Neutrophil (primary cell): ENCODE data around the gene BARX1.
A peak's percentile ranks its signal among the peaks of the same experiment; 100 is the strongest.

Experiments
- H3K27ac ChIP-seq: fragments of 200-600 bp; sonication (generic); 2 replicates; pipeline ENCODE4 v1.5.1; 2016; ENCODE audit warnings: mild to moderate bottlenecking, moderate library complexity
- H3K27me3 ChIP-seq: fragments of 200-600 bp; sonication (generic); 2 replicates; pipeline ENCODE4 v1.6.0; 2016; ENCODE audit warnings: mild to moderate bottlenecking
- H3K36me3 ChIP-seq: fragments of 200-600 bp; sonication (generic); 2 replicates; pipeline ENCODE4 v1.5.1; 2017
- H3K4me1 ChIP-seq, 2 experiments: fragments of 200-600 bp in 1 of 2; sonication (generic) in 1 of 2; 1 replicate in 1 of 2; 2 replicates in 1 of 2; pipeline versions ENCODE4 v1.5.1 to v1.6.1; 2013 to 2016; ENCODE audit warnings: low read depth in 1 of 2, low read length in 1 of 2, mild to moderate bottlenecking in 1 of 2, moderate library complexity in 1 of 2; ENCODE audit not compliant: control insufficient read depth in 1 of 2, insufficient read depth in 1 of 2
- H3K4me3 ChIP-seq, 2 experiments: fragments of 200-600 bp in 1 of 2; sonication (generic) in 1 of 2; 1 replicate in 1 of 2; 2 replicates in 1 of 2; pipeline ENCODE4 v1.5.1; 2013 to 2016; ENCODE audit warnings: low read depth in 1 of 2, low read length in 1 of 2, mild to moderate bottlenecking in 1 of 2, moderate library complexity in 1 of 2
- H3K9me3 ChIP-seq: fragments of 200-600 bp; sonication (generic); 2 replicates; pipeline ENCODE4 v1.5.1; 2016
- TF ChIP-seq, protein P1 (sequence below): fragments of 200-600 bp; sonication (generic); IDR thresholded peaks from 2 replicates; pipeline ENCODE4 v1.5.1; 2016; ENCODE audit warnings: antibody characterized with exemption

Gene BARX1

DNA sequence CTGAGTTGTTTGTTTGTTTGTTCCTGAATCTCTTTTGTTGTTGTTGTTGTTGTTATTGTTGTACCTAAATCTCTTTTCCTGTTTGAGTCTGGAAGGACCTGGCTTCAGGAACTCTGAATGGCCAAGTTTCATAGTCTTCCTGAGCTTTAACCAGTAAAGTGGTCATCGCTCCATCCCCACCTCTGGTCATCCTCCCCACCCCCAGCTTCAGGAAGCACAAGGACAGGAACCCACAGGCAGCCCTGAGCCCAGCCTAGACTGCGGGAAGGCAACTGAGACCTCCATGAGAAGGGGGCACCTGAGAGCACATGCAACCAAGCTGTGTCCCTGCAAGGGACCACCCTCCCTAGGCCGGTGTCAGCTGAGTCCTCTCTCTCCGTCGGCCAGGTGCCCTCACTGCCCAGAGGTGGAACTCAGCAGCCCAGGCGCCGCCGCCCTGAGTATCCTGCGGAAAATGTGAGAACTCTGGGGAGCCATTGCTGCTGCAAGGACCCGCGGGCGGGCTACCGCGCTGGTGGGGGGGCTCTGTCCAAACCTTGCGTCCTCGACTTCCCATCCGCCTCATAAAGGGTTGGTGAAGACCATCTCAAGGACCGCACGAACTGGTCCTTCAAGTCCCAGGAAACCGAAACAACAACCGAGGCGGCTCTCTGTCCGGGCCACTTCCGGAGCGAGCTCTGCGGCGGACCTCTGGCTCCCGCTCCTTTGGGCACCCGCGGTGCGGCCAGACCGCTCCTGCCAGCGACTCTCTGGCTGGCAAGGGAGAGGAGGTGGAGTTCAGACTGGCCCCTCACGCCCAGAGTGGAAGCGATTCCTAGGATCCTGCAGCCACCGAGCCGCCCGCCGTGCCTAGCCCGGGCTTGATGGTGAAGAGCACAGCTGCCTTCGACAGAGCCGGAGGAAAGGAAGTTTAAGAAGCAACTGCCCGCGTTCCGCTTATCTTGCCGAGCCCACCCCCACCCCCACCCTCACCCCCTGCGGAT lies 4.2 kb downstream of the BARX1 start:
- peaks cover 27 to 30% of the 10 kb centered on the region in 2 experiments for H3K4me1 ChIP-seq
- H3K4me3 ChIP-seq: peak overlapping the region; percentile 51 to 64
- H3K9me3 ChIP-seq: peaks cover 2% of the 10 kb centered on the region
- H3K36me3 ChIP-seq: no peaks in the 10 kb centered on the region
- H3K27ac ChIP-seq: no peak overlapping the region
- TF ChIP-seq, protein P1, sequence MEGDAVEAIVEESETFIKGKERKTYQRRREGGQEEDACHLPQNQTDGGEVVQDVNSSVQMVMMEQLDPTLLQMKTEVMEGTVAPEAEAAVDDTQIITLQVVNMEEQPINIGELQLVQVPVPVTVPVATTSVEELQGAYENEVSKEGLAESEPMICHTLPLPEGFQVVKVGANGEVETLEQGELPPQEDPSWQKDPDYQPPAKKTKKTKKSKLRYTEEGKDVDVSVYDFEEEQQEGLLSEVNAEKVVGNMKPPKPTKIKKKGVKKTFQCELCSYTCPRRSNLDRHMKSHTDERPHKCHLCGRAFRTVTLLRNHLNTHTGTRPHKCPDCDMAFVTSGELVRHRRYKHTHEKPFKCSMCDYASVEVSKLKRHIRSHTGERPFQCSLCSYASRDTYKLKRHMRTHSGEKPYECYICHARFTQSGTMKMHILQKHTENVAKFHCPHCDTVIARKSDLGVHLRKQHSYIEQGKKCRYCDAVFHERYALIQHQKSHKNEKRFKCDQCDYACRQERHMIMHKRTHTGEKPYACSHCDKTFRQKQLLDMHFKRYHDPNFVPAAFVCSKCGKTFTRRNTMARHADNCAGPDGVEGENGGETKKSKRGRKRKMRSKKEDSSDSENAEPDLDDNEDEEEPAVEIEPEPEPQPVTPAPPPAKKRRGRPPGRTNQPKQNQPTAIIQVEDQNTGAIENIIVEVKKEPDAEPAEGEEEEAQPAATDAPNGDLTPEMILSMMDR: no peak
- H3K27me3 ChIP-seq: peaks cover 98% of the 10 kb centered on the region

- Histone ChIP-seq H3K4me3 (no peak overlapping the region), H3K4me1 (peaks cover 30 to 34% of the 10 kb centered on the region in 2 experiments), H3K9me3 (peaks cover 2% of the 10 kb centered on the region), H3K27me3 (peaks cover 100% of the 10 kb centered on the region), H3K27ac (no peak overlapping the region), H3K36me3 (no peaks in the 10 kb centered on the region)
- TF ChIP-seq, protein P1: no peak
Observed at GRCh38 chr9:93949694-93950449, 5.3 kb downstream of the BARX1 start.

DNA sequence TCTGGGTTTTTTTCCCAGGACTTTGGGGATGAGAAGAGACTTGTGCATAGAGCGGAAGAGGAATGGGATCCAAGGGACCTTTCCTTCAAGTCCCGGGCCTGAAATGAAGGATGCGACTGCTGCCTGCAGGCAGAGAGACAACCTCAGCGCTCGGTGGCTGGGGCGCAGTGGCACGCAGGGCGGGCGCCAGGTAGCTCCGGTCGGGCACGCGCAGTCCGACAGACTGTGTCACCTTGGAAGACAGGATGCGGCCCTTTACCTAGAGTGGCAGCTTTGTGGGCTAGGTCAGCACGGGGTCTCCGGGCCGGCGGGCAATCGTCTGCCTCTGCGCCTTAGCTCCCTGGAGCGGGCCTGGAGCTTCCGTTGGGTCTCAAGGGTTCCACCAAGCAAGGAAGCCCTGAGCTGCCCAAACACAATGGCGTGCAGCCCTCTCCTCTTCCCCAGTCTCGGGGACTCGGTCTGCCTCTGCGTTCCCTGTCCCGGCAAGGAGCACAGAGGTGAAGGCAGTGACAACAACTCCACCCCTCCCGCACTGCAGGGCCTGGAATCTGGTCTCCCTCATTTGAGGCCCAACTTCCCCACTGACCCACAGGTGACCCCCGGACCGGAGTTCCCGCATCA lies 6.0 kb downstream of the BARX1 start:
- peaks cover 100% of the 10 kb centered on the region for H3K27me3 ChIP-seq
- TF ChIP-seq, protein P1: no peak
- H3K4me1 ChIP-seq: peaks cover 30 to 34% of the 10 kb centered on the region in 2 experiments
- no peak overlapping the region for H3K4me3 ChIP-seq
- no peaks in the 10 kb centered on the region for H3K36me3 ChIP-seq
- no peak overlapping the region for H3K27ac ChIP-seq
- peaks cover 2% of the 10 kb centered on the region for H3K9me3 ChIP-seq

DNA sequence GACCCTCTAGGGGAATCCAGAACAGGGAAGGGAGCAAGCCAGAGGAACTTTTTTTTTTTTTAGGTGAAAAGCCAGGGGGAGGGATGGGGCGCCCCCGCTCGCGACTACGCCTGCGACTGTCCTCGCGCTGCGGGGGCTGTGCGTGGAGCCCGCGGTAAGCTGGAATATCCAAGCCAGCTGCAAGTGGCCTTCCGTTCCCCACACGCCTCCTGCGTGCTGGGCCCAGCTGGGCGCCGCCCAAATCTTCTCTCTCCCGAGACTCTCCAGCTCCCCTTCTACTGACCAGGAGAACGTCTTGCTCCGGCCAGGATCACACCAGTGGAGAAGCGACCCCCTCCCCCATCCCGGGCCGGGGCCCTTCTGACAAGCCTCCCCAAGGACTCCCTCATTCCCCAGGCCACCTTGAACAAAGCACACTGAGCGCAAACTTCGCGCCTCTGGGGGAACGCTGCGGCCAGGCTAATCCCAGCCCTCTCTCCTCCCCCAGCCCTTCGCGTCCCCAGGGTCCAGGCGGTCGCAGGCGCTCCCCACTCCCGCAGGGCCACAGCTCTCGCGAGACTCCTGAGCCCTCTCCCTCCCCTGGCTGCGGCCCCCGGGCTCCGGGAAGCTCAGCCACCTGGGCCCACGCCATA lies 6.6 kb downstream of the BARX1 start:
- Histone ChIP-seq H3K9me3 (peaks cover 2% of the 10 kb centered on the region), H3K27me3 (peaks cover 100% of the 10 kb centered on the region), H3K4me3 (no peak overlapping the region), H3K4me1 (peaks cover 30 to 34% of the 10 kb centered on the region in 2 experiments), H3K27ac (no peak overlapping the region), H3K36me3 (no peaks in the 10 kb centered on the region)
- TF ChIP-seq, protein P1: no peak

DNA sequence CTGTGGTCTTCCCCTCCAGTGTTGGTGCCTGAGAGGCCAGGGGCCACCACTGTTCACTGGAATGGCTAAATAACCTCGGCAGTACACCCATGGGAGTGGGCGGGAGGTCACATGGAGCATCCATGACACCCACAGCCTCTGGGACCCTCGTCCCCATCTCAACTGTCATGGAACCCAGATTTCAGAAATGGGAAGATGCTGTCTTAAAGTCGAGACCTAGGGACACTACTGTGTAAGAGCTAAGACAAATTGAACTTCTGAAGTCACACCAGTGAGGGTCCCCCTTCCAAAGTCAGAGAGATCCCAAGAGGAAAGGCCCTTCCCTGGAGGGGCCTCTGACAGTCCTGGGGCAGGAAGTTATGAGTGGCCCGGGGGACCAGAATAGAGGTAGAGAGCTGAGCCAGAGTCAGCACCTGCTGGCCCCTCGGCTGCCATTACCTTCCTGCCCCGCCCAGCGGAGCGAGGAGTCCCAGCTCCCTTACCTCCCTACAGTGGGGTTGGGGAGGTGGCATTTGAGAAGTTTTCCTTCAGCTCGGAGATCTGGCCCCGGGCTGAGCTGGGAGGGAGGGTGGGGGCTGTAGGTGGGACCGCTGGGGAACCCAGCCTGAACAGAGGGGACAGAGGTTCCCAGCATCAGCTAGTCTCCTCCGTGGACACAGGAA lies 7.6 kb downstream of the BARX1 start:
- Histone ChIP-seq H3K9me3 (peaks cover 2% of the 10 kb centered on the region), H3K27ac (no peak overlapping the region), H3K36me3 (no peaks in the 10 kb centered on the region), H3K4me3 (no peak overlapping the region), H3K27me3 (peaks cover 100% of the 10 kb centered on the region), H3K4me1 (peaks cover 28 to 30% of the 10 kb centered on the region in 2 experiments)
- TF ChIP-seq, protein P1: no peak
